ENCODE measurements around the gene MOB3C. TPM values are rescaled to one million over a fixed set of nuclear protein-coding genes. Genes with fewer than 3 reads are reported as not detected.

MOB3C gene
- polyA plus RNA-seq, 1 donor from 2014 or later = 0.41 TPM

GRCh38 chr1:46619656-46620258 lies 3.1 kb upstream of the MOB3C start:
- H3F3A ChIP-seq (ENCODE audit: insufficient read depth, low read length, poor library complexity, severe bottlenecking) = no peaks in the 10 kb centered on the region
- H3K4me3 ChIP-seq (ENCODE audit: low read length) = no peak overlapping the region
- no peak overlapping the region for H3K4me2 ChIP-seq (ENCODE audit: low read length)
- H3K27me3 ChIP-seq (ENCODE audit: insufficient read depth, low read depth, low read length) = peaks cover 21% of the 10 kb centered on the region
- H3K9me3 ChIP-seq (ENCODE audit: low read length) = no peaks in the 10 kb centered on the region
- H3K9me2 ChIP-seq (ENCODE audit: insufficient read depth, low read length) = no peaks in the 10 kb centered on the region
- H3K79me2 ChIP-seq (replicated peaks; ENCODE audit: insufficient read depth, low read length) = no peaks in the 10 kb centered on the region
- no peak overlapping the region for H3K27ac ChIP-seq (ENCODE audit: low read length)
- TF ChIP-seq MXI1 (conservative IDR thresholded peaks at IDR 0.05; ENCODE audit: poor library complexity, severe bottlenecking) (no peak), REST (IDR thresholded peaks at IDR 0.05; ENCODE audit: borderline replicate concordance) (no peak), CTCF (IDR thresholded peaks at IDR 0.05; ENCODE audit: poor library complexity, severe bottlenecking) (no peak), EP300 (conservative IDR thresholded peaks at IDR 0.05; ENCODE audit: poor library complexity, severe bottlenecking) (no peak), POLR2AphosphoS5 (IDR thresholded peaks at IDR 0.05) (no peak), SMC3 (conservative IDR thresholded peaks at IDR 0.05; ENCODE audit: poor library complexity) (no peak), RAD21 (conservative IDR thresholded peaks at IDR 0.05) (no peak), EZH2 (IDR thresholded peaks at IDR 0.05; ENCODE audit: borderline replicate concordance, insufficient read depth, low read length, poor library complexity, severe bottlenecking) (no peak), TAF1 (IDR thresholded peaks at IDR 0.05; ENCODE audit: low read depth) (no peak)
- no peak overlapping the region for H2AFZ ChIP-seq (ENCODE audit: low read depth, low read length)
- H3K36me3 ChIP-seq (ENCODE audit: insufficient read depth, low read length) = no peaks in the 10 kb centered on the region
- no peak overlapping the region for H3K9ac ChIP-seq (ENCODE audit: low read length)
- H4K20me1 ChIP-seq (ENCODE audit: insufficient read depth) = no peaks in the 10 kb centered on the region

GRCh38 chr1:46618754-46619415 lies 2.3 kb upstream of the MOB3C start:
- no peaks in the 10 kb centered on the region for H4K20me1 ChIP-seq (ENCODE audit: insufficient read depth)
- TF ChIP-seq POLR2AphosphoS5 (IDR thresholded peaks at IDR 0.05) (no peak), REST (IDR thresholded peaks at IDR 0.05; ENCODE audit: borderline replicate concordance) (no peak), MXI1 (conservative IDR thresholded peaks at IDR 0.05; ENCODE audit: poor library complexity, severe bottlenecking) (no peak), EP300 (conservative IDR thresholded peaks at IDR 0.05; ENCODE audit: poor library complexity, severe bottlenecking) (no peak), RAD21 (conservative IDR thresholded peaks at IDR 0.05) (no peak), CTCF (IDR thresholded peaks at IDR 0.05; ENCODE audit: poor library complexity, severe bottlenecking) (no peak), TAF1 (IDR thresholded peaks at IDR 0.05; ENCODE audit: low read depth) (no peak), SMC3 (conservative IDR thresholded peaks at IDR 0.05; ENCODE audit: poor library complexity) (no peak), EZH2 (IDR thresholded peaks at IDR 0.05; ENCODE audit: borderline replicate concordance, insufficient read depth, low read length, poor library complexity, severe bottlenecking) (no peak)
- no peak overlapping the region for H3K4me3 ChIP-seq (ENCODE audit: low read length)
- H3K27me3 ChIP-seq (ENCODE audit: insufficient read depth, low read depth, low read length) = peaks cover 21% of the 10 kb centered on the region
- H2AFZ ChIP-seq (ENCODE audit: low read depth, low read length) = no peak overlapping the region
- H3F3A ChIP-seq (ENCODE audit: insufficient read depth, low read length, poor library complexity, severe bottlenecking) = no peaks in the 10 kb centered on the region
- no peaks in the 10 kb centered on the region for H3K79me2 ChIP-seq (replicated peaks; ENCODE audit: insufficient read depth, low read length)
- H3K36me3 ChIP-seq (ENCODE audit: insufficient read depth, low read length) = no peaks in the 10 kb centered on the region
- no peak overlapping the region for H3K27ac ChIP-seq (ENCODE audit: low read length)
- H3K9me3 ChIP-seq (ENCODE audit: low read length) = no peaks in the 10 kb centered on the region
- H3K9me2 ChIP-seq (ENCODE audit: insufficient read depth, low read length) = no peaks in the 10 kb centered on the region
- H3K4me2 ChIP-seq (ENCODE audit: low read length) = no peak overlapping the region
- no peak overlapping the region for H3K9ac ChIP-seq (ENCODE audit: low read length)

Measured in neural cell (in vitro differentiated cells).